A673 (cell line): Measurements from ENCODE around the gene C2CD3. TPM values are rescaled to one million over a fixed set of nuclear protein-coding genes. Genes with fewer than 3 reads are reported as not detected.

ENCODE experiments used
- BruUV-seq: library from RNA; stranded (reverse); fragments of 400-500 nt; replicated peaks from 2 replicates; lab custom pipeline; 2021; lab: Mats Ljungman, UMichigan
- CTCF ChIA-PET: fragments of 300-600 bp; sonication (Branson Sonifier 250); formaldehyde crosslinking; loops from one replicate; lab custom pipeline; 2022; ENCODE audit warnings: antibody characterized with exemption; lab: Charles Lee
- POLR2A ChIA-PET: fragments of 300-600 bp; sonication (Branson Sonifier 250); formaldehyde crosslinking; loops from one replicate; lab custom pipeline; 2022; ENCODE audit warnings: antibody characterized with exemption; ENCODE audit not compliant: low non-redundant PET; lab: Charles Lee
- DNase-seq: peaks from one replicate; pipeline ENCODE4 v3.0.0-alpha.2; 2015; ENCODE audit warnings: low spot score
- H3K27ac ChIP-seq: fragments of 200-600 bp; sonication (generic); 2 replicates; pipeline ENCODE4 v1.5.1; 2016; ENCODE audit warnings: mixed run types, low read depth, mild to moderate bottlenecking, mixed read lengths, antibody characterized with exemption, low read length; ENCODE audit not compliant: poor library complexity, severe bottlenecking
- H3K27me3 ChIP-seq: fragments of 200-600 bp; sonication (generic); replicated peaks from 2 replicates; pipeline ENCODE4 v1.6.1; 2017; ENCODE audit warnings: mixed run types, low read depth, mild to moderate bottlenecking, mixed read lengths, antibody characterized with exemption, low read length; ENCODE audit not compliant: insufficient read depth, poor library complexity
- H3K36me3 ChIP-seq: fragments of 200-600 bp; sonication (generic); 2 replicates; pipeline ENCODE4 v1.6.1; 2016; ENCODE audit warnings: mixed run types, mild to moderate bottlenecking, mixed read lengths, antibody characterized with exemption, low read length; ENCODE audit not compliant: insufficient read depth, poor library complexity, severe bottlenecking
- H3K4me1 ChIP-seq: fragments of 200-600 bp; sonication (generic); 2 replicates; pipeline ENCODE4 v1.6.1; 2017; ENCODE audit warnings: mixed run types, mild to moderate bottlenecking, mixed read lengths, antibody characterized with exemption, low read length; ENCODE audit not compliant: insufficient read depth, poor library complexity, severe bottlenecking
- H3K4me3 ChIP-seq: fragments of 200-600 bp; sonication (generic); 2 replicates; pipeline ENCODE4 v1.5.1; 2016; ENCODE audit warnings: low read depth, mixed run types, mild to moderate bottlenecking, mixed read lengths, low read length; ENCODE audit not compliant: poor library complexity, severe bottlenecking
- H3K9me3 ChIP-seq: fragments of 200-600 bp; sonication (generic); 2 replicates; pipeline ENCODE4 v1.6.1; 2016; ENCODE audit warnings: mixed run types, low read depth, mild to moderate bottlenecking, mixed read lengths, antibody characterized with exemption, low read length; ENCODE audit not compliant: poor library complexity, severe bottlenecking
- EZH2 ChIP-seq: fragments of 200-600 bp; sonication (generic); IDR thresholded peaks from 2 replicates; pipeline ENCODE4 v1.6.1; 2017; ENCODE audit warnings: borderline replicate concordance, low read depth, mild to moderate bottlenecking, mixed read lengths, antibody characterized with exemption, low read length; ENCODE audit not compliant: poor library complexity, severe bottlenecking
- intact Hi-C: fragments of 100-400 bp; cut with micrococcal nuclease; formaldehyde crosslinking; loops from one replicate; pipeline ENCODE4 v1.10.0; 2022; ENCODE audit not compliant: unreplicated experiment
- total RNA-seq: library from RNA; stranded (reverse); gene quantifications from 2 replicates; pipeline ENCODE4 v1.2.3, GENCODE V29; 2021
- TF ChIP-seq, protein P1 (sequence below): fragments of 300-800, 200-600 bp; sonication (generic); conservative IDR thresholded peaks from 2 replicates; pipeline ENCODE4 v1.5.1; 2017; ENCODE audit warnings: low read depth, mild to moderate bottlenecking, antibody characterized with exemption, low read length, moderate library complexity, mixed read lengths

Gene C2CD3
- total RNA-seq, 1 experiment from 2014 or later: 49.1 TPM

- POLR2A ChIA-PET: no interaction called here
- no peaks in the 10 kb centered on the region for H3K27me3 ChIP-seq
- H3K9me3 ChIP-seq: no peaks in the 10 kb centered on the region
- TF ChIP-seq EZH2: no peak
- TF ChIP-seq, protein P1, sequence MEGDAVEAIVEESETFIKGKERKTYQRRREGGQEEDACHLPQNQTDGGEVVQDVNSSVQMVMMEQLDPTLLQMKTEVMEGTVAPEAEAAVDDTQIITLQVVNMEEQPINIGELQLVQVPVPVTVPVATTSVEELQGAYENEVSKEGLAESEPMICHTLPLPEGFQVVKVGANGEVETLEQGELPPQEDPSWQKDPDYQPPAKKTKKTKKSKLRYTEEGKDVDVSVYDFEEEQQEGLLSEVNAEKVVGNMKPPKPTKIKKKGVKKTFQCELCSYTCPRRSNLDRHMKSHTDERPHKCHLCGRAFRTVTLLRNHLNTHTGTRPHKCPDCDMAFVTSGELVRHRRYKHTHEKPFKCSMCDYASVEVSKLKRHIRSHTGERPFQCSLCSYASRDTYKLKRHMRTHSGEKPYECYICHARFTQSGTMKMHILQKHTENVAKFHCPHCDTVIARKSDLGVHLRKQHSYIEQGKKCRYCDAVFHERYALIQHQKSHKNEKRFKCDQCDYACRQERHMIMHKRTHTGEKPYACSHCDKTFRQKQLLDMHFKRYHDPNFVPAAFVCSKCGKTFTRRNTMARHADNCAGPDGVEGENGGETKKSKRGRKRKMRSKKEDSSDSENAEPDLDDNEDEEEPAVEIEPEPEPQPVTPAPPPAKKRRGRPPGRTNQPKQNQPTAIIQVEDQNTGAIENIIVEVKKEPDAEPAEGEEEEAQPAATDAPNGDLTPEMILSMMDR: no peak
- CTCF ChIA-PET: no interaction called here
- intact Hi-C loops: no loop called here
- H3K27ac ChIP-seq: no peak overlapping the region
- no peaks in the 10 kb centered on the region for H3K36me3 ChIP-seq
- DNase-seq: no peak
- no peak overlapping the region for H3K4me3 ChIP-seq
- peaks cover under 1% of the 10 kb centered on the region for H3K4me1 ChIP-seq
- no TSS peak for BruUV-seq
Observed at GRCh38 chr11:73995731-73996130, 175.1 kb downstream of the C2CD3 start.

DNA sequence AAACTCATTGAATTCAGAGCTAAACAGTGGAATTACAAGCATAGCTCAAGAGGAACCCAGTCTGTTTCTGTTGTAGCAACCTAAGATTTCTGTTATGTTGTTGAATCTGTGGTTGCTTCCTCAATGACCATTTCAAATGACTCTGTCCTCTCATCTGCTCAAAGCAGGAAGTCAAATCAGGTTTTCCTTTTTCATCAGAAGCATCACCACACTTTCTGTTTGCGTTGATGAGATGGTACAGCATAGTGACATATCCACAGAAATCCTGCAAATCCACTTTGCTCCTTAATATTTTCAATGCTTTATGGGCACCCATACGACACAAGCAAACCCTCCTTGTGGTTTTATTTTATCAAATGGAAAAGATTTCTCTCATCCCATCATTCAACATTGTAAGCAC lies 175.6 kb downstream of the C2CD3 start:
- no peaks in the 10 kb centered on the region for H3K4me1 ChIP-seq
- no peaks in the 10 kb centered on the region for H3K9me3 ChIP-seq
- ChIA-PET CTCF (no interaction called here), POLR2A (no interaction called here)
- H3K27ac ChIP-seq: no peak overlapping the region
- TF ChIP-seq, protein P1: no peak
- TF ChIP-seq EZH2: no peak
- DNase-seq: no peak
- no peak overlapping the region for H3K4me3 ChIP-seq
- no peaks in the 10 kb centered on the region for H3K27me3 ChIP-seq
- H3K36me3 ChIP-seq: no peaks in the 10 kb centered on the region
- intact Hi-C loops: no loop called here
- BruUV-seq: no TSS peak

DNA sequence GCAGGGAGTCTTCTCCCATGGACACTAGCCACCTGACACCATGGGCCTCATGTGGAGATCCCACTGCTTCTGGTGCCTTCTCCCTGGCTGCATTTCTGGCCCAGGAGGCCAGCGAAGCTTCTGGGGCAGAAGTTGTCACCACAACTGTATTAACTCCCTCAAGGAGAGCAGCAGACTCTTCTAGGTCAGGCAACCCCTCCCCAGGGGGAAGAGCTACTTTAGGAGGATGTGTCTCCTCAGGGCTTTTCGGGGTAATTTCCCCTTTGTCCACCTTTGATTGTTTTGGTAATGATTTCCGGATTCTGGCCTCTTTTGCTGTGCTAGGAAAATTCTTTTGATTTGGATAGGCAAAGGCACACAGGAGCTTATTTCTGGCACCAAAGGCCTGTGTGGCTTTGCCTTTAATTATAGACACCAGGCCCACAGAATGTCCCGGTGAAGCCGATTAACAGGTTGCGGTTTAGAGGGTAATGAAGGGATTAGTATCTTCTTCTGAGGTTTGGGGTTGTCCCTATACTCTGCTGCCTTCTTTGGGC lies 179.3 kb downstream of the C2CD3 start:
- Histone ChIP-seq H3K4me3 (no peak overlapping the region), H3K4me1 (no peaks in the 10 kb centered on the region), H3K36me3 (no peaks in the 10 kb centered on the region), H3K9me3 (no peaks in the 10 kb centered on the region), H3K27ac (no peak overlapping the region), H3K27me3 (no peaks in the 10 kb centered on the region)
- CTCF ChIA-PET: no interaction called here
- DNase-seq: no peak
- TF ChIP-seq, protein P1: no peak
- no peak for TF ChIP-seq EZH2
- intact Hi-C loops: no loop called here
- BruUV-seq: no TSS peak
- POLR2A ChIA-PET: no interaction called here
